C4-2B (cell line): ENCODE measurements around the gene CYTH1.

ENCODE experiments used
- CTCF ChIP-seq: fragments of 450-650 bp; conservative IDR thresholded peaks from 2 replicates; pipeline ENCODE4 v1.5.1; 2017; ENCODE audit warnings: mild to moderate bottlenecking
- ZFX ChIP-seq: fragments of 450-650 bp; IDR thresholded peaks from 2 replicates; pipeline ENCODE4 v1.6.1; 2017

DNA sequence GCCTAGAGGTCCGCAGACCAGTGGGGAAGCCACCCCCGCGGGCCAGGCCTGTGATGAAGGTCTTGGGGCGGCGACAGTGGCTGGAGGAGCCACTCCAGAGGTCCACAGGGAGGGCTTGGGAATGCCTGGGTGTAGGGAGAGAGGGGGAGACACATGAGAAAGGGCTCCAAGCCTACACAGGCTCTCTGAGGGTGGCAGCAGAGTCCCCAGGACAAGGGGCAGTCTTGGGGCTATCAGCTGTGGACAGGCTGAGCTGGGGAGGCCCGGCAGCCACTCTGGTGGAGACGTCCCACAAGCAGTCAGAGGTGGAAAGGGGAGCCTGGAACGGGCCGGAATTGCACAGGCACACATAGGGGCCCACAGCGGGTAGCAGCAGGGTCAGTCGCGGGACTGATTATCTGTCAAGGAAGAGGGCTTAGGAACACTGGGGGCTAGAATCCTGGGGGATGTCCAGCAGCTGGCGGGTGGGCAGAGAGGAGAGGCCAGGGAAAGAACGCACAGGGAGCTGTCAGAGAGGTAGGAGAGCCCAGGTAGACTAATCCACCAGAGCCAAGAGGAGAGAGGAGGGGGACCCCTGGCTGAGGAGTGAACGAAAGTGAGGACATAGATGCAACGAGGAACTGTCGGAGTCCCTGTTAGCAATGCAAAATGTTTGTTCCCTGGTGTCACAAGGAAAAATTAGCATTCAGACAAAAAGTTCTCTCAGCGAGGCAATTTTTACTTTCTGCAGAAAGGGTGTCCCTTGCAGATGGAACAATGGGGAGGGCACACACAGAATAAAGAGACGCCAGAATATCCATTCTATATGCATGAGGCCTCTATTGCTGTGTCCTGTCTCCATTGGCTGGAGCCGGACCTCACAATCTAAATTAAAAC is 111.0 kb downstream of the CYTH1 start:
- TF ChIP-seq CTCF, result no peak
- TF ChIP-seq ZFX, result no peak
